HG03460 (cell line): ENCODE data around the gene DNAH1.

Experiments used
- ATAC-seq: cut with Tn5 transposase; IDR thresholded peaks from one replicate; pipeline ENCODE4 v1.9.1; 2021; ENCODE audit not compliant: unreplicated experiment

The DNAH1 gene

GRCh38 chr3:52401021-52401420 lies 84.9 kb downstream of the DNAH1 start:
- no peak for ATAC-seq

- no peak for ATAC-seq
Observed at GRCh38 chr3:52401551-52401950, 85.4 kb downstream of the DNAH1 start.

GRCh38 chr3:52402101-52402521 lies 86.0 kb downstream of the DNAH1 start:
- ATAC-seq = no peak

GRCh38 chr3:52402706-52403270 lies 86.7 kb downstream of the DNAH1 start:
- ATAC-seq = no peak

GRCh38 chr3:52403271-52403841 lies 87.2 kb downstream of the DNAH1 start:
- ATAC-seq = no peak

- no peak for ATAC-seq
Observed at GRCh38 chr3:52403955-52404354, 87.8 kb downstream of the DNAH1 start.

- ATAC-seq = no peak
Observed at GRCh38 chr3:52404391-52404790, 88.3 kb downstream of the DNAH1 start.

- ATAC-seq = no peak
Observed at GRCh38 chr3:52405066-52405465, 88.9 kb downstream of the DNAH1 start.

- ATAC-seq = no peak
Observed at GRCh38 chr3:52405601-52406110, 89.5 kb downstream of the DNAH1 start.

GRCh38 chr3:52406231-52406661 lies 90.1 kb downstream of the DNAH1 start:
- no peak for ATAC-seq

GRCh38 chr3:52406791-52407510 lies 90.8 kb downstream of the DNAH1 start:
- ATAC-seq = no peak

GRCh38 chr3:52407779-52408178 lies 91.7 kb downstream of the DNAH1 start:
- ATAC-seq = no peak

- no peak for ATAC-seq
Observed at GRCh38 chr3:52408466-52408865, 92.3 kb downstream of the DNAH1 start.

- no peak for ATAC-seq
Observed at GRCh38 chr3:52415800-52416199, 99.7 kb downstream of the DNAH1 start.

- ATAC-seq = no peak
Observed at GRCh38 chr3:52420388-52420787, 104.3 kb downstream of the DNAH1 start.

GRCh38 chr3:52422669-52423068 lies 106.5 kb downstream of the DNAH1 start:
- no peak for ATAC-seq

- no peak for ATAC-seq
Observed at GRCh38 chr3:52423173-52423572, 107.1 kb downstream of the DNAH1 start.

GRCh38 chr3:52428151-52429005 lies 112.3 kb downstream of the DNAH1 start:
- no peak for ATAC-seq

- ATAC-seq = no peak
Observed at GRCh38 chr3:52429031-52429430, 112.9 kb downstream of the DNAH1 start.

GRCh38 chr3:52429779-52430415 lies 113.8 kb downstream of the DNAH1 start:
- no peak for ATAC-seq

- no peak for ATAC-seq
Observed at GRCh38 chr3:52430416-52430810, 114.3 kb downstream of the DNAH1 start.
